ENCODE data around the gene ZNF277.

ZNF277 gene

DNA sequence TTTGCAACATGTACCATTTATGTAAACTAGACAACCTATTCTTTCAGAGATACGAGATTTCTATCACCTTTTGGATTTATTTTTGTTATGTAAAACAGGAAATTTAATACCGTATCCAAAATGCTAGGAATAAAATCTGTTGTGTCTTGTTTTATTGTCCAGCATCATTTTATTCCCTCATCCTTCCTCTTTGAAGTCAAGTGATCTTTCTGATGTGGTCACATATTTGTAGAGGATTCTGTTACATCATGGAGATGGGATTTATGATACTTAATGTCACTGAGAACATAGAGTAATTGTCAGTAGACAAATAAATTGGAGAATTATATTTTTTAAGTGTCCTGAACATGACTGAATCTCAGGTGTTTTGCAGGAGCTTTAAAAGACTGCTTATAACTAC, 64.7 kb downstream of the ZNF277 start:
- TF ChIP-seq CTCF (conservative IDR thresholded peaks at IDR 0.05; ENCODE audit: low read length), result no peak
- DNase-seq (ENCODE audit: low read depth), result no peak
- no peak overlapping the region for H3K4me3 ChIP-seq (ENCODE audit: low read length)

DNA sequence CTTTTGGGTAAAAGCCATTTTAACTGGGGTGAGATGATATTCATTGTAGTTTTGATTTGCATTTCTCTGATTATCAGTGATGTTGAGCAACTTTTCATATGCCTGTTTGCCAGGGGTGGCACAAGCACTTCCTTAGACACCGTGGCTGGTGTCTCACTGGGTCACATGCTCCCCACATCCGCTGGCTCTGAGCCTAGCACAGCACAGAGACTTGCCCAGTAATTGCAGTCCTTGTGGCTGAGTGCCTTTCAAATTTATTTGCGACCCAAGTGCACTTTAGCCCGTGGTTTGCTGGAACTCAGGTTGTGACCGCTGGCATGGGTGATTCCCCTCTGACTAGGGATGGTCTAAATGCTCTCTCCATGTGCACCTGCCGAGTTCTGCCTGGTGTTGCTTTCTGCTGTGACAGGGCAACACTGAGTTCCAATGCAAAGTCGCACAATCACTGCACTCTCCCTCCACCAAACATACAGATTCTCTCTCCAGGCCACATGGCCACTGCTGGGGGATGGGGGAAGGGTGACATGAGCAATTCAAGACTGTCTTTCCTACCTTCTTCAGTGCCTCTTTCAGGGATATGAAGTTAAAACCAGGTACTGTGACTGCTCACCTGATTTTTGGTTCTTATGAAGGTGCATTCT, 66.5 kb downstream of the ZNF277 start:
- no peak overlapping the region for H3K4me3 ChIP-seq (ENCODE audit: low read length)
- DNase-seq (ENCODE audit: low read depth), result peak; percentile 8
- no peak for TF ChIP-seq CTCF (conservative IDR thresholded peaks at IDR 0.05; ENCODE audit: low read length)

DNA sequence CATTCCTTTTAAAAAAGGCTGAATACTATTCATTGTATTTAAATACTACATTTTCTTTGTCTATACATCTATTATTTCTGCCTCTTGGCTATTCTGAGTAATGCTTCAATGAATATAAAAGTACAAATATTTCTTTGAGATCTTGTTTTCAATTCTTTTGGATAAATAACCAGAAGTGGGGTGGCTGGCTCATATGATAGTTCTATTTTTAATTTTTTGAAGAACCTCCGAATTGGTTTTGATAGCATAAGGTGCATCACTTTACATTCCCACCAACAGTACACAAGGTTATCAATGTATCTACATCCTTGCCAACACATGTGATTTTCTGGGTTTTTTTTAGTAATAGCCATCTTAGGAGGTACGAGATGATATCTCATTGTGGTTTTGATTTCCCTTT, 72.5 kb downstream of the ZNF277 start:
- no peak for TF ChIP-seq CTCF (conservative IDR thresholded peaks at IDR 0.05; ENCODE audit: low read length)
- DNase-seq (ENCODE audit: low read depth), result no peak
- H3K4me3 ChIP-seq (ENCODE audit: low read length), result no peak overlapping the region

DNA sequence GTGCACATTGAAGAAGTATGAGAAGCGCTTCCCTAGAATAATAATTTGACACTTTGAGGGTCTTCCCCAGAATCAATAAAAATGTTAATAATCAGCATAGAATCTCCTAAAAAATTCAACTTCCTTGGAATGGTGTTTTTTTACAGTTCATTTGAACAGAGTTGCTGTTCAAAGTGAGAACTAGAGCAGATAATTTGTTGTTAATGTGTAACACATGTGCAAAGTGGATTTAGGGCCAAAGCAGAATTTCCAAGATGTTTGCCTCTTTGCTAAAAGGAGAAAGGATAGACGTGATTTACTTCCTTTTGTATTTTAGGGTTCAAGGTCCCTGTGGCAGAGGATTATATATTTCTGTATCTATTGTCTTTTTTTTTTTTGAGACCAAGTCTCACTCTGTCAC, 73.8 kb downstream of the ZNF277 start:
- DNase-seq (ENCODE audit: low read depth), result peak; percentile 8
- TF ChIP-seq CTCF (conservative IDR thresholded peaks at IDR 0.05; ENCODE audit: low read length), result no peak
- H3K4me3 ChIP-seq (ENCODE audit: low read length), result no peak overlapping the region

DNA sequence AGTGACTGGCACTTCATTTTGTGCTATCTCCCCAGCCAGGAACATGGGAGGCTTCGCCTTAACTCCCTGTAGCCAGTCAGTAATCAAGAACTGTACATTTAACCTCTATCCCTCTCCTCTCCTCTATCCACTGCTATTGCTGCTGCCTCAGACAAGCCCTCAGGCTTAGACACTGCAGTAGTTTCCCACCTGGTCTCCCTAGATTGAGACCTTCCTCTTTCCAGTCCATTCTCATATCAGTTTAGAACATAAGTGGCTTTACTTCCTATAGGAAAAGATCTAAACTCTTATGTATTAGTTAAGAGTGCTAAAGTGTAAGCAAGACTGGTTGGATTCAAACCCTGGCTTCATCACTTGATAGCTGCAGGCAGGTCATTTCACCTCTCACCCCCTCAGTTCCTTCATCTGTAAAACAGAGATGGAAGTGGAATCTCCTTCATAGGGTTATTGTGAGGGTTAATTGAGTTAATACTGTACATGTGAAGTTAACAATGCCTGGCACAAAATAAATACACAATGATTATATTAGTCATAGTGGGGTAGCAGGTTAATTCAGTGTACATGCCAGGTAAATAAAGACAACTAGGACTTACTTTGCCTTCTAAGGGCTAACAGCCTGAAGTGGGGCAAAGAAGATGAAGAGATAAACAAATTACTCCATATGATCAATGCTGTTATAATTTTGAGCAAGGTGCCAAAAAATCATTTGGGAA, 76.1 kb downstream of the ZNF277 start:
- DNase-seq (ENCODE audit: low read depth), result no peak
- TF ChIP-seq CTCF (conservative IDR thresholded peaks at IDR 0.05; ENCODE audit: low read length), result no peak

DNA sequence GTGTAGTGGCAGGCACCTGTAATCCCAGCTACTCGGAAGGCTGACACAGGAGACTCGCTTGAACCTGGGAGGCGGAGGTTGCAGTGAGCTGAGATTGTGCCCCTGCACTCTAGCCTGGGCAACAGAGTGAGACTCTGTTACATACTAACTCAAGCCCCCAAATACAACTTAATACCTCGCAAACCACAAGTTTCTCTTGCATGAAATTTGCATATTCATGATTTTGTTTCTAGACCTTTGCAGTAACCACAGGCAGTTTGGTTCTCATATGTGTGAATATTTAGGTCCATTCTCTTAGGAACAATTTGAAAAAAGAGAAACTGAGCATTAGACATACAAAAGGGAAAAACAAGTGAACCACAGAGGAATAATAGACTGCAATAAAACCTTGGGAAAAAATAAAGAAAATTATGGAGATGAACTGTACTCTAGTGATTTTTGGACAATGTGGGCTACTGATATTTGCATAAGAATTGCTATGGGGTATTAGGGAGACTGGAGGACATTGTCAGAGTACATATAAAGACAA, 77.0 kb downstream of the ZNF277 start:
- no peak for DNase-seq (ENCODE audit: low read depth)
- H3K4me3 ChIP-seq (ENCODE audit: low read length), result no peak overlapping the region
- no peak for TF ChIP-seq CTCF (conservative IDR thresholded peaks at IDR 0.05; ENCODE audit: low read length)

More for the DNA sequence above, 76.1 kb downstream of the ZNF277 start:
- no peak overlapping the region for H3K4me3 ChIP-seq (ENCODE audit: low read length)

All from AG10803 (cell line).